Measurements from ENCODE around the gene KLHL25.

Gene KLHL25

GRCh38 chr15:85722374-85723152, 72.2 kb downstream of the KLHL25 start:
- no peak for DNase-seq (ENCODE audit: low read depth, low spot score)
- Histone ChIP-seq H3K36me3 (ENCODE audit: insufficient read depth, low read length) (peaks cover 50% of the 10 kb centered on the region), H3K9ac (ENCODE audit: insufficient read length) (no peak overlapping the region), H3K27ac (no peak overlapping the region), H3K4me3 (no peak overlapping the region), H3K9me3 (ENCODE audit: low read depth, low read length) (no peaks in the 10 kb centered on the region)
- TF ChIP-seq POLR2AphosphoS5 (IDR thresholded peaks at IDR 0.05; ENCODE audit: borderline replicate concordance, low read depth, low read length) (no peak), EZH2 (IDR thresholded peaks at IDR 0.05) (no peak), FOXP2 (optimal IDR thresholded peaks at IDR 0.05; ENCODE audit: control extremely low read depth, extremely low read length, insufficient read depth) (no peak)

DNA sequence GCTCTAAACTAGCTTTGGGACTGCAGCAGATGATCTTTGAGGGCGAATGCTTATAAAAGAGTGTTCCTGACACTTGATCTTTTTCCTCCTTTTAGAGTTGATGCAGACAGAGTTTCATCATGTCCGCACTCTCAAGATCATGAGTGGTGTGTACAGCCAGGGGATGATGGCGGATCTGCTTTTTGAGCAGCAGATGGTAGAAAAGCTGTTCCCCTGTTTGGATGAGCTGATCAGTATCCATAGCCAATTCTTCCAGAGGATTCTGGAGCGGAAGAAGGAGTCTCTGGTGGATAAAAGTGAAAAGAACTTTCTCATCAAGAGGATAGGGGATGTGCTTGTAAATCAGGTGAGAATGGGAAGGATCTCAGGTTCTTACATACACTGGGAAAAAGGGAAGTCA, 75.7 kb downstream of the KLHL25 start:
- no peak for DNase-seq (ENCODE audit: low read depth, low spot score)
- peaks cover 44% of the 10 kb centered on the region for H3K36me3 ChIP-seq (ENCODE audit: insufficient read depth, low read length)
- H3K27ac ChIP-seq: no peak overlapping the region
- H3K9me3 ChIP-seq (ENCODE audit: low read depth, low read length): no peaks in the 10 kb centered on the region
- H3K9ac ChIP-seq (ENCODE audit: insufficient read length): no peak overlapping the region
- no peak overlapping the region for H3K4me3 ChIP-seq
- no peak for TF ChIP-seq POLR2AphosphoS5 (IDR thresholded peaks at IDR 0.05; ENCODE audit: borderline replicate concordance, low read depth, low read length)
- no peak for TF ChIP-seq FOXP2 (optimal IDR thresholded peaks at IDR 0.05; ENCODE audit: control extremely low read depth, extremely low read length, insufficient read depth)
- TF ChIP-seq EZH2 (IDR thresholded peaks at IDR 0.05): no peak

DNA sequence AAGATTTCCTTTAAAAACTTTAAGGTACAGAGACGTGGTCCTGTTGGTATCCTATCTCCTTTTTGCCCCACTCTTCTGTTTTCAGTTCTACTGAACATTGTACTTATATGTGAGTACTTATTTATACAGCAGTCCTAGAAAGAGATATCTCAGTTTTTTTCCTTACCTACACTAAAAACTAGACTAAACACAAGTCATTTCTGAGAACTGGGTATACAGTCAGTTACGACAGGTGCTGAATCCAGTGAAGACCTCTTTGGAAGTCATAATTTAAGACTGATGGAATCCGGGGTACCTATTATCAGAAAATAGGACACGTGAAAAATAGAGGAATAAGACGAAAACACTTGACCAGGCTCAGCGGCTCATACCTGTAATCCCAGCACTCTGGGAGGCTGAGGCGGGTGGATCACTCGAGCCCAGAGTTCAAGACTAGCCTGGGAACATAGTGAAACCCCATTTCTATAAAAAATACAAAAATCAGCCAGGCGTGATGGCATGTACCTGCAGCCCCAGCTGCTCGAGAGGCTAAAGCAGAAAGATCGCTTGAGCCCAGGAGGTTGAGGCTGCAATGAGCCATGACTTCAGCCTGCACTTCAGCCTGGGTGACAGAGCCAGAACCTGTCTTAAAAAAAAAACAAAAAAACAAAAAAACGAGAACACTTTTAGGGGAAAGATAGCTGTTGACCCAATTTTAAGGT, 76.3 kb downstream of the KLHL25 start:
- Histone ChIP-seq H3K4me3 (no peak overlapping the region), H3K27ac (no peak overlapping the region), H3K9ac (ENCODE audit: insufficient read length) (no peak overlapping the region), H3K9me3 (ENCODE audit: low read depth, low read length) (no peaks in the 10 kb centered on the region), H3K36me3 (ENCODE audit: insufficient read depth, low read length) (peaks cover 44% of the 10 kb centered on the region)
- no peak for TF ChIP-seq POLR2AphosphoS5 (IDR thresholded peaks at IDR 0.05; ENCODE audit: borderline replicate concordance, low read depth, low read length)
- no peak for TF ChIP-seq EZH2 (IDR thresholded peaks at IDR 0.05)
- TF ChIP-seq FOXP2 (optimal IDR thresholded peaks at IDR 0.05; ENCODE audit: control extremely low read depth, extremely low read length, insufficient read depth): no peak
- no peak for DNase-seq (ENCODE audit: low read depth, low spot score)

- no peak for DNase-seq (ENCODE audit: low read depth, low spot score)
- H3K9ac ChIP-seq (ENCODE audit: insufficient read length): no peak overlapping the region
- H3K27ac ChIP-seq: no peak overlapping the region
- H3K4me3 ChIP-seq: no peak overlapping the region
- TF ChIP-seq POLR2AphosphoS5 (IDR thresholded peaks at IDR 0.05; ENCODE audit: borderline replicate concordance, low read depth, low read length): no peak
- no peak for TF ChIP-seq EZH2 (IDR thresholded peaks at IDR 0.05)
- TF ChIP-seq FOXP2 (optimal IDR thresholded peaks at IDR 0.05; ENCODE audit: control extremely low read depth, extremely low read length, insufficient read depth): no peak
- H3K9me3 ChIP-seq (ENCODE audit: low read depth, low read length): no peaks in the 10 kb centered on the region
- H3K36me3 ChIP-seq (ENCODE audit: insufficient read depth, low read length): peaks cover 34% of the 10 kb centered on the region
Measured at GRCh38 chr15:85717212-85717611, 77.5 kb downstream of the KLHL25 start.

DNA sequence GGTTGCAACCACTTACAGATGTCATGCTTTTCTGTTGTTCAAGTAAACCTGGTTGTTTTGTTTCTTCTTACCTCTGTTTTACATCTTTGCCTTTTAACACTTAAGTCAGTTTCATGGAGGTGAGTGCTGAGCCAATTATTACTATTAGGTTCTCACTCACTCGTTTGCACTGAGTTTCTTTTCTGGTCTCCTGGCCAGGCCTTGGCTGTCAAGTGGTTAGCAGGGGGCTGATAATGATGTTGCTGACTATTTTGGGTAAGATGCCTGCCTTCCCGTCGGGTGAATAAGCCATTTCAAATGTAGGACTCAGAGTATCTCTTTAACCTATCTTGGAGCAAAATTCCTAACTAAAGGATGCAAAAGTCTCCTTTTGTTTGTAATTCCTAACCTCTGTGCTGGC, 78.5 kb downstream of the KLHL25 start:
- H3K9ac ChIP-seq (ENCODE audit: insufficient read length): no peak overlapping the region
- TF ChIP-seq POLR2AphosphoS5 (IDR thresholded peaks at IDR 0.05; ENCODE audit: borderline replicate concordance, low read depth, low read length) (no peak), FOXP2 (optimal IDR thresholded peaks at IDR 0.05; ENCODE audit: control extremely low read depth, extremely low read length, insufficient read depth) (no peak), EZH2 (IDR thresholded peaks at IDR 0.05) (no peak)
- H3K27ac ChIP-seq: no peak overlapping the region
- no peaks in the 10 kb centered on the region for H3K9me3 ChIP-seq (ENCODE audit: low read depth, low read length)
- H3K36me3 ChIP-seq (ENCODE audit: insufficient read depth, low read length): peaks cover 25% of the 10 kb centered on the region; the same call in 1 of the 2 replicates
- DNase-seq (ENCODE audit: low read depth, low spot score): no peak
- no peak overlapping the region for H3K4me3 ChIP-seq

GRCh38 chr15:85711580-85712192, 83.0 kb downstream of the KLHL25 start:
- Histone ChIP-seq H3K27ac (no peak overlapping the region), H3K9me3 (ENCODE audit: low read depth, low read length) (no peaks in the 10 kb centered on the region), H3K4me3 (no peak overlapping the region), H3K36me3 (ENCODE audit: insufficient read depth, low read length) (0 out of 2 replicates have a peak, but pooled peaks cover 2% of the 10 kb centered on the region), H3K9ac (ENCODE audit: insufficient read length) (no peak overlapping the region)
- no peak for TF ChIP-seq FOXP2 (optimal IDR thresholded peaks at IDR 0.05; ENCODE audit: control extremely low read depth, extremely low read length, insufficient read depth)
- TF ChIP-seq POLR2AphosphoS5 (IDR thresholded peaks at IDR 0.05; ENCODE audit: borderline replicate concordance, low read depth, low read length): no peak
- no peak for TF ChIP-seq EZH2 (IDR thresholded peaks at IDR 0.05)
- DNase-seq (ENCODE audit: low read depth, low spot score): no peak

DNA sequence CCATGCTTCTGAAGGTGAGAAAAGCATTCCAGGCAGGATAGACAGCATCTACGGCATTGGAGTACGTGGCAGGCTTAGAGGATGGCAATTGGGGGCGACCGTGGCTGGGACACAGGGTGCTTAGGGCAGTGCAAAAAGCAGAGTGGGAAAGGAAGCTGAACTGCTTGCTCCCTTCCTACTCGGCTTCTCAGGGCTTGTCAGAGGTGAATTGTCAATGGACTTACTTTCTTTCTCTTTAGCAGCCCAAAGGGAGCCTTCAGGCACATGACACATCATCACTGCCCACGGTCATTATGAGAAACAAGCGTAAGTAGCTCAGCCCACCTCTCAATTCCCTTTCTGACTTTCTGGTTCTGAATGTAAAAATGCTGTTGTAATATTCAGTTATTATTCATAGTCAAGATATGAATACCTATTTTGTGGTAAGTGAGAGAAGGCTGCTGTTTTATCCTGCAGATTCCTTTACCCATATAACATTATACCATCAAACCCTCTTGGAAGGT, 84.3 kb downstream of the KLHL25 start:
- H3K9me3 ChIP-seq (ENCODE audit: low read depth, low read length): no peaks in the 10 kb centered on the region
- no peak for DNase-seq (ENCODE audit: low read depth, low spot score)
- TF ChIP-seq EZH2 (IDR thresholded peaks at IDR 0.05) (no peak), FOXP2 (optimal IDR thresholded peaks at IDR 0.05; ENCODE audit: control extremely low read depth, extremely low read length, insufficient read depth) (no peak)
- no peak overlapping the region for H3K27ac ChIP-seq
- no peak overlapping the region for H3K9ac ChIP-seq (ENCODE audit: insufficient read length)
- 0 out of 2 replicates have a peak, but pooled peaks cover 2% of the 10 kb centered on the region for H3K36me3 ChIP-seq (ENCODE audit: insufficient read depth, low read length)
- H3K4me3 ChIP-seq: no peak overlapping the region
